ENCODE results near the gene TLE7. TPM values are rescaled to one million over a fixed set of nuclear protein-coding genes. Genes with fewer than 3 reads are reported as not detected.

TLE7 gene
- not detected for total RNA-seq

GRCh38 chr16:71442051-71442440, at the start of gene TLE7:
TLE7 (minus strand) TSS chr16:71442054; CDS start chr16:71433324, 8,730 bp downstream.

GRCh38 chr16:71489122-71489521, 47.3 kb upstream of the TLE7 start, which contains the start of gene ZNF19:
ZNF19 (minus strand) TSS chr16:71489324; CDS start chr16:71482114, 7,210 bp downstream.

GRCh38 chr16:71461686-71462648, 20.1 kb upstream of the TLE7 start, which contains the start of gene ZNF23:
ZNF23 (minus strand) TSS chr16:71462247; CDS start chr16:71456796, 5,451 bp downstream.

Other genes starting within 250 kb of the TLE7 start
- gene HYDIN, start 211.3 kb downstream of the TLE7 start, total RNA-seq: 17.9 TPM
- gene CMTR2, start 152.7 kb downstream of the TLE7 start, total RNA-seq: 44.3 TPM
- gene CALB2, start 83.3 kb downstream of the TLE7 start, total RNA-seq: 0.47 TPM
- gene ZNF23, start 20.2 kb upstream of the TLE7 start, total RNA-seq: 7.1 TPM
- gene ZNF19, start 47.3 kb upstream of the TLE7 start, total RNA-seq: 7.9 TPM
- not detected for gene CHST4, start 84.4 kb upstream of the TLE7 start, total RNA-seq
- gene TAT, start 135.0 kb upstream of the TLE7 start, total RNA-seq: not detected
- gene MARVELD3, start 184.1 kb upstream of the TLE7 start, total RNA-seq: 18.3 TPM